Vagina (tissue), 2 donors: Measurements from ENCODE around the gene HPN.

Source experiments
- POLR2A ChIP-seq, 2 donors: fragments of 450-650 bp; IDR thresholded peaks; one replicate each; pipeline ENCODE4 v1.6.1; 2017; ENCODE audit warnings: antibody characterized with exemption in 2 of 2, mild to moderate bottlenecking in 2 of 2, moderate library complexity in 2 of 2
- POLR2AphosphoS5 ChIP-seq, 2 donors: sonication (generic); formaldehyde crosslinking; IDR thresholded peaks; one replicate each; pipeline ENCODE4 v1.9.0; 2017; ENCODE audit warnings: antibody characterized with exemption in 2 of 2, mild to moderate bottlenecking in 2 of 2, low read depth in 1 of 2; ENCODE audit not compliant: insufficient read depth in 1 of 2
- TF ChIP-seq, protein P1 (sequence below), 3 experiments: fragments of 450-650 bp in 2 of 3; fragments of 200-600 bp in 1 of 3; sonication (generic) in 1 of 3; IDR thresholded peaks; one replicate each; pipeline ENCODE4 v1.5.1; 2017 to 2019; ENCODE audit warnings: antibody characterized with exemption in 3 of 3, mild to moderate bottlenecking in 2 of 3, moderate library complexity in 2 of 3

DNA sequence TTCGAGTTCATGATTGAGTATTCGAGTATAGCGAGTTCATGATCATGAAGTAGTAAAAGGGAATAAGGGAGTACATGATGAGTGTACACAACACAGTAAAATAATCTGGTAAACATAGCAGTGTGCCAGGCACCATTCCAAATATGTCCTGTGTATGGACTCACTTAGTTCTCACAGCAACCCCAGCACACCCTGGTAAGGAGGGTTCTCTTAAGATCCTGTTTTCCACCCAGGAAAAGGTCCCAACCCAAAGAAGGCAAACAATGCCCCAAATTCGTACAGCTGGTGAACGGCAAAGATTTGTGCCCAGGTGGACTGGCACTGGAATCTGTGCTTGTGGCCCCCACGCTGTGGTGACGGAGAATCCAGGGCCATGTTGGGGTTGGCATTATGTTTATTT is 21.4 kb downstream of the HPN start:
- no peak for TF ChIP-seq POLR2AphosphoS5 (IDR thresholded peaks at IDR 0.05; ENCODE audit: insufficient read depth in 1 of 2, low read depth in 1 of 2)
- TF ChIP-seq, protein P1, sequence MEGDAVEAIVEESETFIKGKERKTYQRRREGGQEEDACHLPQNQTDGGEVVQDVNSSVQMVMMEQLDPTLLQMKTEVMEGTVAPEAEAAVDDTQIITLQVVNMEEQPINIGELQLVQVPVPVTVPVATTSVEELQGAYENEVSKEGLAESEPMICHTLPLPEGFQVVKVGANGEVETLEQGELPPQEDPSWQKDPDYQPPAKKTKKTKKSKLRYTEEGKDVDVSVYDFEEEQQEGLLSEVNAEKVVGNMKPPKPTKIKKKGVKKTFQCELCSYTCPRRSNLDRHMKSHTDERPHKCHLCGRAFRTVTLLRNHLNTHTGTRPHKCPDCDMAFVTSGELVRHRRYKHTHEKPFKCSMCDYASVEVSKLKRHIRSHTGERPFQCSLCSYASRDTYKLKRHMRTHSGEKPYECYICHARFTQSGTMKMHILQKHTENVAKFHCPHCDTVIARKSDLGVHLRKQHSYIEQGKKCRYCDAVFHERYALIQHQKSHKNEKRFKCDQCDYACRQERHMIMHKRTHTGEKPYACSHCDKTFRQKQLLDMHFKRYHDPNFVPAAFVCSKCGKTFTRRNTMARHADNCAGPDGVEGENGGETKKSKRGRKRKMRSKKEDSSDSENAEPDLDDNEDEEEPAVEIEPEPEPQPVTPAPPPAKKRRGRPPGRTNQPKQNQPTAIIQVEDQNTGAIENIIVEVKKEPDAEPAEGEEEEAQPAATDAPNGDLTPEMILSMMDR (IDR thresholded peaks at IDR 0.05) = no peak
- no peak for TF ChIP-seq POLR2A (IDR thresholded peaks at IDR 0.05)
